Mucosa of stomach (tissue), 1 donor: ENCODE measurements around the gene MEF2C.
"Not testable (repeated sequence)": the region's sequence is repeated elsewhere in the genome, so short reads cannot be mapped to it uniquely, and the experiment has no call there.

Experiments used
- H3K27me3 ChIP-seq: one replicate; pipeline ENCODE4 v1.7.0; 2013; ENCODE audit warnings: mild to moderate bottlenecking, low read length; ENCODE audit not compliant: control insufficient read depth, insufficient read depth
- H3K36me3 ChIP-seq: one replicate; pipeline ENCODE4 v1.7.0; 2013; ENCODE audit warnings: low read length; ENCODE audit not compliant: control insufficient read depth, insufficient read depth
- H3K4me1 ChIP-seq: one replicate; pipeline ENCODE4 v1.7.0; 2013; ENCODE audit warnings: mild to moderate bottlenecking, low read length; ENCODE audit not compliant: control insufficient read depth, insufficient read depth
- H3K4me3 ChIP-seq: one replicate; pipeline ENCODE4 v1.7.0; 2013; ENCODE audit warnings: low read length
- H3K9ac ChIP-seq: one replicate; pipeline ENCODE4 v1.7.0; 2013; ENCODE audit warnings: mild to moderate bottlenecking, low read length, moderate library complexity
- H3K9me3 ChIP-seq: one replicate; pipeline ENCODE4 v1.7.0; 2013; ENCODE audit warnings: mild to moderate bottlenecking, low read length, moderate library complexity; ENCODE audit not compliant: control insufficient read depth
- donor health status: Pancreatic carcinoma.

Gene MEF2C

GRCh38 chr5:88873447-88873846 lies 9.5 kb downstream of the MEF2C start:
- H3K27me3 ChIP-seq, result no peaks in the 10 kb centered on the region
- H3K36me3 ChIP-seq, result no peaks in the 10 kb centered on the region
- no peaks in the 10 kb centered on the region for H3K4me1 ChIP-seq
- no peaks in the 10 kb centered on the region for H3K9me3 ChIP-seq
- H3K9ac ChIP-seq, result no peak overlapping the region
- no peak overlapping the region for H3K4me3 ChIP-seq

- H3K36me3 ChIP-seq, result no peaks in the 10 kb centered on the region
- no peak overlapping the region for H3K9ac ChIP-seq
- H3K27me3 ChIP-seq, result no peaks in the 10 kb centered on the region
- H3K4me1 ChIP-seq, result no peaks in the 10 kb centered on the region
- no peak overlapping the region for H3K4me3 ChIP-seq
- no peaks in the 10 kb centered on the region for H3K9me3 ChIP-seq
Observed at GRCh38 chr5:88872971-88873370, 10.0 kb downstream of the MEF2C start.

- Histone ChIP-seq H3K9ac (no peak overlapping the region), H3K4me3 (no peak overlapping the region), H3K4me1 (no peaks in the 10 kb centered on the region), H3K27me3 (no peaks in the 10 kb centered on the region), H3K9me3 (no peaks in the 10 kb centered on the region), H3K36me3 (no peaks in the 10 kb centered on the region)
Observed at GRCh38 chr5:88870285-88870684, 12.7 kb downstream of the MEF2C start.

GRCh38 chr5:88868468-88869068 lies 14.4 kb downstream of the MEF2C start:
- no peaks in the 10 kb centered on the region for H3K27me3 ChIP-seq

GRCh38 chr5:88867638-88868037 lies 15.3 kb downstream of the MEF2C start:
- no peak overlapping the region for H3K4me3 ChIP-seq
- no peaks in the 10 kb centered on the region for H3K9me3 ChIP-seq
- no peaks in the 10 kb centered on the region for H3K27me3 ChIP-seq
- no peak overlapping the region for H3K9ac ChIP-seq
- no peaks in the 10 kb centered on the region for H3K4me1 ChIP-seq
- no peaks in the 10 kb centered on the region for H3K36me3 ChIP-seq

More at GRCh38 chr5:88868468-88869068, 14.4 kb downstream of the MEF2C start:
- no peak overlapping the region for H3K9ac ChIP-seq
- H3K36me3 ChIP-seq, result no peaks in the 10 kb centered on the region
- no peak overlapping the region for H3K4me3 ChIP-seq
- no peaks in the 10 kb centered on the region for H3K4me1 ChIP-seq
- no peaks in the 10 kb centered on the region for H3K9me3 ChIP-seq

GRCh38 chr5:88863523-88863922 lies 19.5 kb downstream of the MEF2C start:
- H3K9me3 ChIP-seq, result no peaks in the 10 kb centered on the region
- no peaks in the 10 kb centered on the region for H3K27me3 ChIP-seq
- H3K4me1 ChIP-seq, result no peaks in the 10 kb centered on the region
- H3K4me3 ChIP-seq, result no peak overlapping the region
- H3K36me3 ChIP-seq, result no peaks in the 10 kb centered on the region
- H3K9ac ChIP-seq, result no peak overlapping the region

- Histone ChIP-seq H3K27me3 (no peaks in the 10 kb centered on the region), H3K36me3 (no peaks in the 10 kb centered on the region)
Observed at GRCh38 chr5:88862547-88863175, 20.3 kb downstream of the MEF2C start.

GRCh38 chr5:88861231-88861630 lies 21.8 kb downstream of the MEF2C start:
- no peaks in the 10 kb centered on the region for H3K4me1 ChIP-seq
- no peaks in the 10 kb centered on the region for H3K27me3 ChIP-seq
- H3K4me3 ChIP-seq, result no peak overlapping the region
- no peaks in the 10 kb centered on the region for H3K36me3 ChIP-seq
- no peaks in the 10 kb centered on the region for H3K9me3 ChIP-seq
- H3K9ac ChIP-seq, result no peak overlapping the region

More at GRCh38 chr5:88862547-88863175, 20.3 kb downstream of the MEF2C start:
- Histone ChIP-seq H3K4me3 (no peak overlapping the region), H3K9ac (no peak overlapping the region), H3K4me1 (no peaks in the 10 kb centered on the region), H3K9me3 (no peaks in the 10 kb centered on the region)

GRCh38 chr5:88860501-88860900 lies 22.5 kb downstream of the MEF2C start:
- no peaks in the 10 kb centered on the region for H3K9me3 ChIP-seq
- no peaks in the 10 kb centered on the region for H3K4me1 ChIP-seq
- H3K27me3 ChIP-seq, result no peaks in the 10 kb centered on the region
- no peaks in the 10 kb centered on the region for H3K36me3 ChIP-seq
- no peak overlapping the region for H3K4me3 ChIP-seq
- no peak overlapping the region for H3K9ac ChIP-seq

GRCh38 chr5:88858392-88858791 lies 24.6 kb downstream of the MEF2C start:
- H3K9ac ChIP-seq, result no peak overlapping the region
- no peaks in the 10 kb centered on the region for H3K4me1 ChIP-seq
- no peaks in the 10 kb centered on the region for H3K27me3 ChIP-seq
- no peaks in the 10 kb centered on the region for H3K9me3 ChIP-seq
- H3K4me3 ChIP-seq, result no peak overlapping the region
- H3K36me3 ChIP-seq, result no peaks in the 10 kb centered on the region

GRCh38 chr5:88856381-88856780 lies 26.6 kb downstream of the MEF2C start:
- not testable (repeated sequence) for H3K9ac ChIP-seq, H3K9me3 ChIP-seq, H3K27me3 ChIP-seq, H3K4me1 ChIP-seq, H3K4me3 ChIP-seq, H3K36me3 ChIP-seq

GRCh38 chr5:88854769-88855168 lies 28.2 kb downstream of the MEF2C start:
- no peaks in the 10 kb centered on the region for H3K9me3 ChIP-seq
- H3K4me1 ChIP-seq, result no peaks in the 10 kb centered on the region
- H3K9ac ChIP-seq, result no peak overlapping the region
- no peaks in the 10 kb centered on the region for H3K27me3 ChIP-seq
- H3K36me3 ChIP-seq, result no peaks in the 10 kb centered on the region
- no peak overlapping the region for H3K4me3 ChIP-seq
